Fibroblast of the aortic adventitia (primary cell): Measurements from ENCODE around the gene FSCN2. TPM values are rescaled to one million over a fixed set of nuclear protein-coding genes. Genes with fewer than 3 reads are reported as not detected.

Experiments used
- DNase-seq: peaks from one replicate; pipeline ENCODE4 v3.0.0-alpha.2; 2010; ENCODE audit warnings: low read depth
- H3K4me3 ChIP-seq: 2 replicates; pipeline ENCODE4 v1.5.1; 2011; ENCODE audit warnings: low read depth, mild to moderate bottlenecking, control low read depth, low read length, moderate library complexity
- CTCF ChIP-seq: IDR thresholded peaks from 2 replicates; pipeline ENCODE4 v1.5.1; 2011; ENCODE audit warnings: mild to moderate bottlenecking, low read length, control low read depth, inconsistent platforms; ENCODE audit not compliant: insufficient read depth
- total RNA-seq: library from RNA; depleted of rRNA; stranded (reverse); fragments of >200 nt; gene quantifications from 2 replicates; pipeline ENCODE4 v1.2.3, GENCODE V29; 2012; ENCODE audit warnings: low replicate concordance

The FSCN2 gene
- total RNA-seq, 1 donor = 1.3 TPM

GRCh38 chr17:81517339-81518112, 10.7 kb upstream of the FSCN2 start:
- TF ChIP-seq CTCF = no peak
- no peak overlapping the region for H3K4me3 ChIP-seq
- DNase-seq = no peak

- peak overlapping the region; percentile 56 for H3K4me3 ChIP-seq
- DNase-seq = no peak
- no peak for TF ChIP-seq CTCF
Observed at GRCh38 chr17:81518113-81518784, 9.9 kb upstream of the FSCN2 start.

- DNase-seq = no peak
- no peak for TF ChIP-seq CTCF
Observed at GRCh38 chr17:81518785-81519283, 9.3 kb upstream of the FSCN2 start.

GRCh38 chr17:81519284-81520020, 8.7 kb upstream of the FSCN2 start:
- peak overlapping the region; percentile 56 for H3K4me3 ChIP-seq
- peak; percentile 26 for TF ChIP-seq CTCF
- DNase-seq = no peak

More at GRCh38 chr17:81518785-81519283, 9.3 kb upstream of the FSCN2 start:
- H3K4me3 ChIP-seq = peak overlapping the region; percentile 56

GRCh38 chr17:81520021-81520901, 7.9 kb upstream of the FSCN2 start:
- DNase-seq = no peak

More at GRCh38 chr17:81520021-81520901, 7.9 kb upstream of the FSCN2 start:
- no peak overlapping the region for H3K4me3 ChIP-seq
- TF ChIP-seq CTCF = no peak
